T-helper 1 cell treated with Interleukin-12 subunit alpha and Interleukin-12 subunit beta and Interleukin-4 antibody, amounts not matched to agents 30 ng/mL and 1 ng/mL, for 36 hours (primary cell): ENCODE measurements around the gene ZNRF3. TPM values are rescaled to one million over a fixed set of nuclear protein-coding genes. Genes with fewer than 3 reads are reported as not detected.
"Not testable (repeated sequence)": the region's sequence is repeated elsewhere in the genome, so short reads cannot be mapped to it uniquely, and the experiment has no call there.

ENCODE experiments used
- intact Hi-C: fragments of 100-400 bp; cut with micrococcal nuclease; formaldehyde crosslinking; loops from one replicate; pipeline ENCODE4 v1.15.1; 2024
- total RNA-seq: library from RNA; stranded (reverse); gene quantifications from 2 replicates; pipeline ENCODE4 v1.2.3, GENCODE V29; 2022

ZNRF3 gene
- total RNA-seq, 1 donor from 2014 or later = 0.64 TPM

DNA sequence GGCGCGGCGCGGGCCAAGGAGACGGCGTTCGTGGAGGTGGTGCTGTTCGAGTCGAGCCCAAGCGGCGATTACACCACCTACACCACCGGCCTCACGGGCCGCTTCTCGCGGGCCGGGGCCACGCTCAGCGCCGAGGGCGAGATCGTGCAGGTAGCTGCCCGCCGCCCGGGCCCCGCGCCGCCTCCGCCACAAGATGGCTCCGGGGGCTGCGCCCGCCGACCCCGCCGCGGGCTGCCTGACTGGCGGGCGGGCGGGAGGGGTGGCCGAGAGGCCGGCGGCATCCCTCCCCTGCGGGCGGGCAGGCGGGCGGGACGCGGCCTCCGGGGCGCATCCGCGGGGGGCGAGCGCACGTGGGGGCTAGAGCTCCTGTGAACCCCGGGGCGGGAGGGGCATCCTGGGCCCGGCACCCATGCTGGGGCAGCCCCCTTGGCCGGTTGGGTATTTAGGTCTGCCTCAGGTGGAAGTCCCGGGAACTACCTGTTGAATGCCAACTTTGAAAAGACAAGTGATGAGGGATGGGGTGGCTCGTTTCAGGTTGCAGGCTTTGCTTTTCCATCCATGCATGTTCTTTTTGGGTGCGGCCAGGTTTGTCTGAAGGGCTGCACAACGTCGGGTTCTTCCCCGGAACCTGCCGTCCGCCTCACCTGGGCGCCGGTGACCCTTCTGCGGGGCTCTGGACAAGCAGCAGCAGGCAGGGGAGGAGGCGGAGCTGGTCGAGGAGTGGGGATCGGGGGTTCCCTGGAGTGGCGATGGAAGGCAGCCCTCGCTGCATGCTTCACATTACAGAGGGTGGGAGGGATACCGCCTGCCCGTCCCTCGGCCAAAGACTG is 760 bp downstream of the ZNRF3 start:
- intact Hi-C loops = loop anchor here (1.0 to 5.0 kb wide), 8 partner anchors 55 to 212 kb away; partner anchors contain the start of genes CCDC117 and HSCB

DNA sequence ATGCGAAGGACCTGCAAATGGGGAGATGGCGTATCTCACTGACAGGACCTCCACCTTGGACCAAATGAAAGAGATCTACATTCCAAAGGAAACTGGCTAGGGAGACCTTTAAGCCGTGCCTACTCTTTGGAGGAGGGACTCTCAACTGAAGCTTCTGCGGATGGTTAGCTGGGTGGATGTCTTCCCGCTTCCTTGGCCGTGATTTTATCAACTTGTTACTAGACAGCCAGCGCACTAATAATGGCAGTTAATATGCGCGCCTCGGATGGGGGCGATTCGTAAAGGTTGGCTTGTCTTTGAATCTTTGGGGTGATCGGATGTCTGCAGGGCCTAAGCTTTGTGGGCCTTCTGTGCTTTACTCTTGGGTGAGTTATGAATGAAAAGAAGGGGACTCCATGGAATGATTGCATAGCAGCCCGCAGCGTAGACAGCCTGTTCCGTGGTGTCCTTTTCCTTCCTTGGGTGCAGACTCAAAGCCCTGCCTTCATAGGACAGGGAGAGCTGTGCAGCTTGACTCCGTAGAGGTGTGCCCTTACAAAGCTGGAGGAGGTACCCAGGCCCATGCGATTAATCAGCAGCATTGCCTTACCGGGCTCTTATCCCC is 1.5 kb downstream of the ZNRF3 start:
- intact Hi-C loops = loop anchor here (5.0 kb wide), 2 partner anchors 73 to 213 kb away; no protein-coding TSS in a partner anchor

DNA sequence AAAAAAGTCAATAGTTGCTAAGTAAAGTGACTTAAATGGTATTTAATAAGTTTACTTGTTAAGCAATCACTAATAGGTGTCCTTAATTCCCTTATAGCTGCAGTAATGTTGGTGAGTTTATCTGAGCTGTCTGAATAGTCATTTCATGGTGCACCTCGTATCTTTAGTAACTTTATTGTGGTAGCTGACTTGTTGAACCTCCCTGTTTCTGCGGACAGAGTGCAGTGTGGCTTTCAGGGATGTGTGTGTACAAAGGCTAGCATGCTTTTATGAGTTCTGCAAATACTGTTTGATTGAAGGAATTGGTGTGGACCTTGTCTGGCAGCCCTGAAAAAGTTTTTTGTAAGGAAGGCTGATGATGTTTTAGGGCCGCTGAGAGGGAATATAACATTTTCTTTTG is 2.6 kb downstream of the ZNRF3 start:
- intact Hi-C loops = no loop called here

DNA sequence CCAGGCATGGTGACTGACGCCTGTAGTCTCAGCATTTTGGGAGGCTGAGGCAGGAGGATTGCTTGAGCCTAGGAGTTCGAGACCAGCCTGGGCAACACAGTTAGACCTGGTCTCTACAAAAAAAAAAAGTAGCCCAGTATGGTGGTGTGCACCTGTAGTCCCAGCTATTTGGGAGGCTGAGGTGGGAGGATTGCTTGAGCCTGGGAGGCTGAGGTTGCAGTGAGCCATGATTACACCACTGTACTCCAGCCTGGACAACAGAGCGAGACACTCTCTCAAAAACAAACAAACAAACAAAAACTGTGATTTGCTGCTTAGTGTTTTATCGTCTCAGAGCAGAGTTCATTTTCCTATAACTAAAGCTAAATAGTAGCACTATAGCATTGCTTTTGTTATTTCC is 3.3 kb downstream of the ZNRF3 start:
- intact Hi-C loops = not testable (repeated sequence)

DNA sequence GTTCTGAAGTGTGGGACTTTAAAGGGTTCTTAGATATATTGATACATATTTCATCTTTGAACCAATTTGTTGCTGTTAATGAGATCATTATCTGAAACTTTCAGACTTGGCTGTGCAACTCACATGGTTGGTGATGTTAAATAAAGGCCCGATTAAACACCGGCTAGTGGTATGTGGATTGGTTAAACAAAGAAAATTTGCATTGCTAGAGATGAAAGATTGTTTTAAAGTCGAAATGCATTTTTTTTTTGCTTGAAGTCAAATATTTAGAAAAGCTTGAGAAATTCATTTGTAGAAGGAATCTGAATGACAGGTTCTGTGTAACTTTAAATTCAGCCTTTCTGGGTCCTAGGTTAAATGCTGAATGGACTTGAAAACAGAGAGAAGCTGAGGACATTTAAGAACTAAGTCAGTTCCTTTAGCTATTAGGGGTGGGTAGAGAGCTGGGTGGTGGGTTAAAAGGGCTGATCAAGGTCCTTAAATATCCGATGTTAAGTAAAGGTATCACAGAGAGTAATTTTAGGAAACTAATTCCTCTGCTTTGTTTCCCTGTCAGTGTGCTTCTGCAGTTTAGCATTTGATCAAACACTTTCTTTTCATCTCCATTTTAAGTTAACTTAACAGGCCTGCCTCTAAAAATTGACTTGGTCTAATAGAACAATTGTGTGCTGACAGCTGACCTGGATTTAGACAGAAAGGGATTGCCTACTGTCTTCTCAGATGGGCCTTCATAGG is 4.5 kb downstream of the ZNRF3 start:
- intact Hi-C loops = no loop called here

DNA sequence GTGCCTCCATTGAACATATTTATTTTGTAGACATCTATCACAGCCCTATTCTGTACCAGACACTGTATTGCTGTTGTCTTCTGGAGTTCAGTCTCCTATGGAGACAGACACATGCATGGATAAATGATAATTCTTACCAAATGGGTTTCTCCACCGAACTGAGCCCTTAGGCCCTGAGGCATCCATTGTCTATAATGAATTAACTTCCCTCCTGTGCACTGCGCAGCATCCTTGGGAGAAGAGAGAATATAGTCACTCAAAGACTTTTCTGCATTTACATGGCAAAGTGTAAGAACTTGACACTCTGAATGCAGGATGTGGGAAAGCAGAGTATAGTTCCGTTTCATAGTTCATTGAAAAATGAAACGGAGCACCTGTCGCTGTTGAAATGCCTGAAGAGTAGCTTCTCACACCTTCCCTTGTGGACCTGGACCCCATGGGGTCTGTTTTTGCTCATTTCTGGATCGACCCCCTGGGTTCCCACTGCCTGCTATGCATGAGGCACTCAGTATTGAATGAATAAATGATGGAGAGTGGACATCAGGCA is 6.2 kb downstream of the ZNRF3 start:
- intact Hi-C loops = no loop called here

- intact Hi-C loops = no loop called here
These were observed 7.9 kb downstream of the ZNRF3 start for GRCh38 chr22:28891156-28891733.

DNA sequence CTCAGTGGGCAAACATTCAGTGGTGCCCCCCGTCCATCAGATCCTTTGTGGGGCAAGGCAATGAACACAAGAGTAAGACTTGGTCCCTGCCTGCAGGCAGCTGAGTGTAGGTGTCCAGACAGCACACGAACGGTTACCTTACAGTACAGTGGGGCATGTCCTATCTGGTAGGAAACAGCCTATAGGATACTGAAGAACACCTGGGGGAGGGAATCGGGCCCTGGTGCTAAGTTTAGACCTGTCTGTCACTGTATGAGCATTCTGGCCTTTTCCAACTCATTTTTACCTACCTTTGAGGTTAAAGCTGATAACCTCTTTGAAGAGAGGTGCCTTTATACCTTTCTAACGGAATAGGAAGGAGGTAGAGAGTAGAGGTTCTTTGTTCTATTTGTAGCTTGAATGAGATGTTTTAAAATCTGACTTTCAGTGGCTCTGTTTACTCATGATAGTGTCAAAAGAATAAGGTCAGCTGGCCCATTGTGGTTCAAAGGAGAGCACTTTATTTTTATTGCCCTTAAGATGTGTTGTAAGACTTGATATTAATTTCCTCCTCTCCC is 8.9 kb downstream of the ZNRF3 start:
- intact Hi-C loops = no loop called here

DNA sequence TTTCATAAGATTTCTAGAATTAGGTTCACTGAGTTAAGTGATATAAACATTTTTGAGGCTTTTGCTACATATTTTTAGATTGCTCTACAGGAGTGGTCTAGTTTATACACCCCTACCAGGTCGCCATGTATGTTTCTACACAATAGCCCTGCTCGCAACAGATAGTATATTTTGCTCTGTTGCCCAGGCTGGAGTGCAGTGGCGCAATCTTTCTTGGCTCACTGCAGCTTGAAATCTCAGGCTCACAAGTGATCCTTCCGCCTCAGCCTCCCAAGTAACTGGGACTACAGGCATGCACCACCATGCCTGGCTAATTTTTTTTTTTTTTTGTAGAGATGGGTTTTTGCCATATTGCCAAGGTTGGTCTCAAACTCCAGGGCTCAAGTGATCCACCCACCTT is 10.4 kb downstream of the ZNRF3 start:
- intact Hi-C loops = no loop called here

DNA sequence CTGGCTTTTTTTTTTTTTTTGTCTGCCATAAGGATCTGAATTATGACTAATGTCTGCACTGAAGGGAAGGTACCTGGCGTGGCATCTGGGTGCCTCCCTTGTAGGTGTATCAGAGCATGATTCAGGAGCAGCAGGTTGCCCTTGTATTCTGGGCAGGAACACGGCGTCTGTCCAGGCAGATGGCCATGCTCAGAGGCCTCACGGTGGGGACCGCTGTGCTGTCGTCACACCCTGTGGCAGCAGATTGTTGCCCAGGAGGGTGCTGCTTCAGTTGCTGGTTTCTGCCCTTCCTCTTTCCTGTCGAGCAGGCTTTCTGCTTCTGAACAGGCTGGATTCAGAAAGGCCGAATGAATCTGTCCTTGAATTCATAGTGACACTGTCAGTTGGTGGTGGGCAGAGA is 11.0 kb downstream of the ZNRF3 start:
- intact Hi-C loops = no loop called here

DNA sequence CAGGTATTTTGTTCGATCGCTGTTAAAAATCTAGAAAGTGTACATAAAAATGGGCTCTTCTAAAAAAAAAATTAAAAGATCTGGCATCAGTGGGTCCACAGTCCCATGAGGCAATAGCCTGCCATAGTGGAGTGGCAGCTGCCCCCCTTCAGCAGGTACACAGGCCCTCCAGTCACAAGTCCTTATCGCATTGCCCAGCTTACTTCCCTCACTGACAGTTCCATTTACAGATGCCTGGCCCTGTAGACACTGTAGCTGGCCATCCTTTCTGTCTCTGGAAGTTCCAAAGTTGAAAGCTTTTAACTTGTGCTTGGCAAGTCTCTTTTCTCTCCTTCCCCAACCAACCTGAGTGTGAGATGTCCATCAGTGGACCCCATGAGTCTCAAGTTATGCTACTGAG is 11.4 kb downstream of the ZNRF3 start:
- intact Hi-C loops = no loop called here

DNA sequence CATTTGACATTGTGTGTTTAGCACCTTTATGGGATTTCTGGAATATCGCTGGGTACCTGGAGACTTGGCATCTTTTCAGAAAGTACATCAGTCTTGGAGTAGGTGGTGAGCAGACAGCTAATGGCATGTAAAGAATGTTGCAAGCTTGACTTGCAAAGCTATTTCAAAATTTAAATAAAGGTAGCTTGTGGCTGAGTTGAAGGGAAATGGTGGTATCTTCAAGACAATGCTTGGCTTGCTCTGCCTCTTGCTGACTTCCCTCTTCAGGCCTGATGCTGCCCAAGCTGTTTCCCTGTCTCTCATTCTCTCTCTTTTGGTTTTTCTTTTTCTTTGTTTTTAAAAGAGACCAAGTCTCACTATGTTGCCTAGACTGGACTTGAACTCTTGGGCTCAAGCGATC is 13.2 kb downstream of the ZNRF3 start:
- intact Hi-C loops = no loop called here

- intact Hi-C loops = no loop called here
These were observed 14.9 kb downstream of the ZNRF3 start for GRCh38 chr22:28898233-28898629.

DNA sequence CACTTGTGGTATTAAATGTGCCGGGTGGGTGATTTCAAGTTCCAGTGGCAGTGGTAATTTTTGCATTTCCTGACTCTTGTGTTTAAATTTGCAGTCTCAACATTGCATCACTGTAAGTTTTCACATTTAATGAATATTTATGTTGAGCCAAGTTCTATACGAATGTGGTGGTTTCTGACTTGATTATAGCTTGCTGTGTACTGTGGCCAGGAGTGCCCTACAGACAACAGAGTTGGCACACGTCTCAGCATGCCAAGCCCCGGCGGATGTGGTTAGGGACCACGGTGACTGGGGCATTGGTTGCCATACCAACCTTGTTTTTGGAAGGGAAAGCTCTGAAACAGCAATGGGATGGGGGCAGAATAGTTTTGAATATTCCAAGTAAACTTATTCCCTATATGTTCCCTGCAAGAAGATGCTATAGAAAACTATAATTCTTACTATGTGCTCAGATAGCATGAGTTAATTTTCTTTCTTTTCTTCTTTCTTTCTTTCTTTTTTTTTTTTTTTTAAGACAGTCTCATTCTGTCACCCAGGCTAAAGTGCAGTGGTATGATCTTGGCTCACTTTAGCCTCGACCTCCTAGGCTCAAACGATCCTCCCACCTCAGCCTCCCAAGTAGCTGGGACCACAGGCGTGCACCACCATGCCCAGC is 16.0 kb downstream of the ZNRF3 start:
- intact Hi-C loops = no loop called here

DNA sequence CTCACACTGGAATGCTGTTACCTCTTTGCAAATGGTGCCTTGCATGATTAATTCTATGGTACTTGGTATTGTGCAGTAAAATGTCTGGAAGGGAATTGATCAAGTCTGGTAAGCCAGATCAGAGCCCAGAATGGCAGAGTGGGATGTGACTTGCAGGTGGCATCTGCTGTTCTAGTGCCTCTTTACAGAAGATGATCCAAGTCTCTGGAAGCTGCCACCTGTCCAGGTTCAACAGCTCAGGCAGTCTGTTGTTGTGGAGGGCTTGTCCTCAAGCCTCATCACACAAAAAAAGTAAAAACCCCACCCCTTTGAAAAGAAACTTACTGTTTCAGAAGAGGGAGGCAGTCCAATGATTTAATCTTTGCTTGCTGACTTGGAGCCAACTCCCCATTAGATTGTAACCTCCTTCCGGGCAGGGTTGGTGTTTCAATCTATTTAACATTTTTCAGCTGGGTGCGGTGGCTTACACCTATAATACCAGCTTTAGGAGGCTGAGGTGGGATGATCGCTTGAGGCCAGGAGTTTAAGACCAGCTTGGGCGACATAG is 17.1 kb downstream of the ZNRF3 start:
- intact Hi-C loops = no loop called here

DNA sequence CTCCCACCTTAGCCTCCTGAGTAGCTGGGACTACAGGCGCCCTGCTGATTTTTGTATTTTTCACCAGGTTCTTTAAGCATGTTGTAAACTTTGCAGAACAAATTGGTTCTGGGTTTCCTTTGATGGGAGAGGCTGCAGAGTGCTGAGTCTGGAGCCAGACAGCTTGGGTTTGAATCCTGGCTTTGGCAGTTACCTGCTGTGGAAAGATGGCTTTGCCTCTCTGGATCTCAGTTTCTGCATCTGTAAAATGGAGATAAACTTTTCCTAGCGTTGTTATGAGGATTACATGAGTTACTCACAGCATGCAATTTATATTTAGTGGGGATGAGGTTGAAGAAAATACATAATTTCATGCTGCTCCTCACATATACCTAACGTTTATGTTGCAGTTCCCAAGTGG is 19.1 kb downstream of the ZNRF3 start:
- intact Hi-C loops = no loop called here

DNA sequence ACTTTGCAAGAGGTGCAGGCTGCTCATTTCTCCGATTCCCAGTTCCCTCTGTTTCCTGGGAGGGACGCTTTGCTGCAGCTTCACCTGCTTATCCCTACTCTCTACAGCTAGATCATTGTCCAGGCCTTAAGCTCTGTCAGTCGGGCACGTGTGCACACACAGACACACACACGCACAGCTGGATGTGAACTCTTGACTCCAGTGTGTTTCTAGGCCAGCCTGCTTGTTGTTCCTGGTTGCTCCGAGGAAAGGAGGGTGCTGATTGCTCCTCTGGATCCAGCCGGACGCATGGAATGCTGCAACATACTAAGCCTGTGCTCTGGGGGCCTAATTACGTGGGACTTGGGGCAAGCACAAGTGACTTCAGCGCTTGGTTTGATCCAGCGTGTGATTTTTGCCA is 19.7 kb downstream of the ZNRF3 start:
- intact Hi-C loops = no loop called here

DNA sequence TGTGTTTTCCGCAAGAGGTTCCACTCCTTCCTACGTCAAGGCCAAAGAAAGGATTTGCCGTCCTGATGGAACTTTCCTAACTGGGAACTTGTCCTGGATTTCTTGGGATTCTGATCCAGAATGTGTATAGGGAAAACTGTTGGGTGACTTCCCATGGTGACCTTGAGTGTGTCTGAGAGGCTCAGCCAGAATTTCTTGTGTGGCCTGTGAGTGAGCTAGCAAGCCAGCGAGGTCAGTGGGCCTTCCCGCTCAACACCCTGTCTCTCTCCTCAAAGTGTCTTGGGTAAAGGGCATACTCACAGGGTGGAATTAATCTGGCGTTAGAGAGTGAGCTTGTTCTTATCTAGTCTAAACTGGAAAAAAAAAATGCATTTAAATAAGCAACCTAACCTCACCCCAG is 20.4 kb downstream of the ZNRF3 start:
- intact Hi-C loops = no loop called here

DNA sequence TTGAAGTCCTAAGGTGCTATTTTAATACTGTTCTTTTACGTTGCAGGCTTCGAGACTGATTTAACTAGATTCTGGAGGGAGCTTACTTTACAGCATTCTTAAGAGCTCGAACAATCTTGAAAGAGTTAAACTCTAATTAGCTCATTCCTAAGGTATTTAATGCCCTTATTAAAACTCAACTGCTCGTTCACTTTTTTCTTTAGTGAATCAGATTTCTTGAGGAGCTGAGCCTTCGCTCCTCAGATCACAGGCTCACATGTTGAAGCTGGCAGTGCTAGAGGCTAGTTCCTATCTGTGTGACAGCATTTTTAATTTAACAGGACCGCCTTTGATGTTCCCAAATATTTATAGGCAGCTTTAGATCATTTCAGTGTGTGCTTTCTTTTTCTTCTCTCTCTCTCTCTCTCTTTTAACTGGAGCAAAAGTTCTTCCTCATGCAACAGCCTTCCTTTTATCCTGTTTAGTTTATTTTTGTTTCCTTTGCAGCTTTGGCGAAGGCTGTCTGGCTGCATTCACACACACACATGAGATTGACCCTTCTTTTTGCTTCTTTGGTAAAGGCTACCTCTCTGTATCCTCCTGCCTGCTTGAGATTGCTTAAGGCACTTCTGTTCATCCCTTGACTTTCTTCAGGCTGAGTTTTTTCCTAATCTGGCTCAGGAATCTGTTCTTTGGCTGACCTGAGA is 21.0 kb downstream of the ZNRF3 start:
- intact Hi-C loops = no loop called here
